Liver (tissue), 9 donors: Measurements from ENCODE around the gene FST. TPM values are rescaled to one million over a fixed set of nuclear protein-coding genes. Genes with fewer than 3 reads are reported as not detected.

Source experiments
- DNase-seq: peaks from one replicate; pipeline ENCODE4 v3.0.0-alpha.2; 2017; ENCODE audit warnings: low spot score
- H3K27ac ChIP-seq, 2 donors: one replicate each; pipeline ENCODE4 v1.7.0; 2013; ENCODE audit warnings: inconsistent platforms in 2 of 2, low read length in 2 of 2, control low read depth in 1 of 2, low read depth in 1 of 2, mild to moderate bottlenecking in 1 of 2
- H3K27me3 ChIP-seq, 4 donors: one replicate each; pipeline versions ENCODE4 v1.6.1 to v1.7.0; 2013; ENCODE audit warnings: low read length in 3 of 4, inconsistent platforms in 1 of 4, mild to moderate bottlenecking in 1 of 4, moderate library complexity in 1 of 4; ENCODE audit not compliant: control insufficient read depth in 4 of 4, insufficient read depth in 4 of 4
- H3K36me3 ChIP-seq, 4 donors: one replicate each; pipeline versions ENCODE4 v1.6.1 to v1.7.0; 2013; ENCODE audit warnings: low read length in 3 of 4, mild to moderate bottlenecking in 3 of 4, low read depth in 1 of 4, moderate library complexity in 1 of 4; ENCODE audit not compliant: control insufficient read depth in 4 of 4, insufficient read depth in 3 of 4
- H3K4me1 ChIP-seq, 4 donors: one replicate each; pipeline versions ENCODE4 v1.6.1 to v1.7.0; 2013; ENCODE audit warnings: low read length in 3 of 4, mild to moderate bottlenecking in 3 of 4, moderate library complexity in 1 of 4; ENCODE audit not compliant: control insufficient read depth in 4 of 4, insufficient read depth in 4 of 4
- H3K4me3 ChIP-seq, 3 donors: one replicate each; pipeline versions ENCODE4 v1.6.1 to v1.7.0; 2013; ENCODE audit warnings: low read length in 3 of 3, control low read depth in 1 of 3, low read depth in 1 of 3, mild to moderate bottlenecking in 1 of 3
- H3K9ac ChIP-seq, 2 donors: one replicate each; pipeline ENCODE4 v1.7.0; 2013; ENCODE audit warnings: low read length in 2 of 2, mild to moderate bottlenecking in 2 of 2, moderate library complexity in 2 of 2, control low read depth in 1 of 2, low read depth in 1 of 2
- H3K9me3 ChIP-seq, 4 donors: one replicate each; pipeline versions ENCODE4 v1.6.1 to v1.7.0; 2013; ENCODE audit warnings: low read length in 3 of 4; ENCODE audit not compliant: control insufficient read depth in 4 of 4
- ATF3 ChIP-seq: IDR thresholded peaks from 2 replicates; pipeline ENCODE4 v1.6.1; 2016; ENCODE audit warnings: antibody characterized with exemption
- CTCF ChIP-seq: fragments of 150-350 bp; IDR thresholded peaks from 2 replicates; pipeline ENCODE4 v1.5.1; 2017; ENCODE audit warnings: improper control_type of control experiment, low read depth, low read length; ENCODE audit not compliant: missing input control
- EGR1 ChIP-seq, 2 donors: IDR thresholded peaks; 2 replicates each; pipeline ENCODE4 v1.6.1; 2016 to 2018; ENCODE audit warnings: antibody characterized with exemption in 2 of 2, low read depth in 2 of 2
- FOXA1 ChIP-seq: IDR thresholded peaks from 2 replicates; pipeline ENCODE4 v1.6.1; 2016; ENCODE audit warnings: antibody characterized with exemption
- FOXA2 ChIP-seq: IDR thresholded peaks from 2 replicates; pipeline ENCODE4 v1.6.1; 2016; ENCODE audit warnings: antibody characterized with exemption
- GABPA ChIP-seq, 2 donors: IDR thresholded peaks in 1 of 2; conservative IDR thresholded peaks in 1 of 2; 2 replicates each; pipeline ENCODE4 v1.6.1; 2016; ENCODE audit warnings: antibody characterized with exemption in 2 of 2, mild to moderate bottlenecking in 1 of 2, moderate library complexity in 1 of 2
- HNF4A ChIP-seq, 2 donors: conservative IDR thresholded peaks; 2 replicates each; pipeline ENCODE4 v1.6.1; 2016; ENCODE audit warnings: antibody characterized with exemption in 2 of 2, mild to moderate bottlenecking in 2 of 2
- HNF4G ChIP-seq: IDR thresholded peaks from 2 replicates; pipeline ENCODE4 v1.6.1; 2016; ENCODE audit warnings: antibody characterized with exemption
- JUND ChIP-seq, 2 donors: IDR thresholded peaks; 2 replicates each; pipeline ENCODE4 v1.6.1; 2016; ENCODE audit warnings: antibody characterized with exemption in 2 of 2
- MAX ChIP-seq: IDR thresholded peaks from 2 replicates; pipeline ENCODE4 v1.6.1; 2016; ENCODE audit warnings: antibody characterized with exemption
- NR2F2 ChIP-seq: IDR thresholded peaks from 2 replicates; pipeline ENCODE4 v1.6.1; 2016; ENCODE audit warnings: antibody characterized with exemption
- RAD21 ChIP-seq, 2 donors: IDR thresholded peaks; 2 replicates each; pipeline ENCODE4 v1.6.1; 2016; ENCODE audit warnings: antibody characterized with exemption in 2 of 2, mild to moderate bottlenecking in 2 of 2
- RXRA ChIP-seq, 2 donors: IDR thresholded peaks; 2 replicates each; pipeline ENCODE4 v1.6.1; 2017 to 2018; ENCODE audit warnings: antibody characterized with exemption in 2 of 2, mild to moderate bottlenecking in 1 of 2
- SP1 ChIP-seq: IDR thresholded peaks from 2 replicates; pipeline ENCODE4 v1.6.1; 2018; ENCODE audit warnings: antibody characterized with exemption, mild to moderate bottlenecking
- TAF1 ChIP-seq: conservative IDR thresholded peaks from 2 replicates; pipeline ENCODE4 v1.6.1; 2016; ENCODE audit warnings: antibody characterized with exemption, mild to moderate bottlenecking
- YY1 ChIP-seq: IDR thresholded peaks from 2 replicates; pipeline ENCODE4 v1.6.1; 2016; ENCODE audit warnings: antibody characterized with exemption, mild to moderate bottlenecking
- WGBS: extraction: QIAGEN DNeasy Blood & Tissue Kit; methylation state at CpG from one replicate; pipeline ENCODE4 v1.1.7; 2013; 5-methylcytosine and 5-hydroxymethylcytosine counted together
- polyA plus RNA-seq, 2 donors: library from polyadenylated mRNA; stranded (reverse) in 1 of 2; unstranded in 1 of 2; fragments of 200-250 nt in 1 of 2; fragments of >200 nt in 1 of 2; fragmentation: Nextera tagmentation in 1 of 2; extraction: Ambion mirVana in 1 of 2; gene quantifications; one replicate each; pipeline versions ENCODE4 v1.2.1 to v1.2.3, GENCODE V29; 2013 to 2015
- total RNA-seq, 2 donors: library from RNA; depleted of rRNA; stranded (reverse); fragments of >200 nt; gene quantifications; one replicate each; pipeline ENCODE4 v1.2.3, GENCODE V29; 2014
- TF ChIP-seq, protein P1 (sequence below): IDR thresholded peaks from 2 replicates; pipeline ENCODE4 v1.6.1; 2016; ENCODE audit warnings: antibody characterized with exemption
- TF ChIP-seq, protein P2 (sequence below): IDR thresholded peaks from 2 replicates; pipeline ENCODE4 v1.6.1; 2016; ENCODE audit warnings: antibody characterized with exemption, mild to moderate bottlenecking
- donor health status: healthy.
- donor health status: healthy.
- donor health status: healthy.
- donor health status: healthy.
- donor health status: healthy.

FST gene
- total and polyA plus RNA-seq, 4 donors = 5.6 to 29.2 (median 16.8) TPM

DNA sequence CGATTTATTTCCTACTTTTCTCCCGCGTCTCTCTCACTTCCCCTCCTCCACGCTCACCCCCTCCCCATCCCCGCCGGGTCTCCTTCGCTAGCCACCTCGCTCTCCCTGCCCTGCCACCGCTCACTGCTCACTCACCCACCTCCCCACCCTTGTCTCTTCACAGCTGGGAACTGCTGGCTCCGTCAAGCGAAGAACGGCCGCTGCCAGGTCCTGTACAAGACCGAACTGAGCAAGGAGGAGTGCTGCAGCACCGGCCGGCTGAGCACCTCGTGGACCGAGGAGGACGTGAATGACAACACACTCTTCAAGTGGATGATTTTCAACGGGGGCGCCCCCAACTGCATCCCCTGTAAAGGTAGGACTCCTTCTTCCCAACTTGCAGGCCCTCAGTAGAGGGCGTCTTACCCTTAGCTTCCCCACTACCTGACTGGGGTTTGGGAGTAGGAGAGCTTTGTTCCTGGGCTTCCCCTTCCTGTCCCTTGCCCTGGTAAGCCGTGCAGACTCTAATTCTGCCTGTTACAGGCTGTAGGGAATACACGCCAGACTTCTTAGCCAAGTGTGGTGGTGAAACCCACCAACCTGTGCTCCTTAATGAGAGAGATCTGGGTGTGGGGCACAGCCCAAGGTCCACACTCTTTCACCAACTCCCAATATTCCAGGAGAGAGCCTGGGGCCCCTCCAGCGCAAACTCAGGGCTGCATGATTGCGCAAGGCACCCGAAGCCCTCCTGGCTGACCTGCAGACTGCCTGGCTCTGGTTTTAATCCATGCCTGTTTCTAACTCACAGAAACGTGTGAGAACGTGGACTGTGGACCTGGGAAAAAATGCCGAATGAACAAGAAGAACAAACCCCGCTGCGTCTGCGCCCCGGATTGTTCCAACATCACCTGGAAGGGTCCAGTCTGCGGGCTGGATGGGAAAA, 2.5 kb downstream of the FST start:
- DNase-seq = peak; percentile 64
- peak overlapping the region; percentile 87 to 91 for H3K27ac ChIP-seq
- peaks cover 2 to 16% (median 13%) of the 10 kb centered on the region in 4 donors for H3K36me3 ChIP-seq
- no peaks in the 10 kb centered on the region for H3K27me3 ChIP-seq
- WGBS = 13% methylated on average over 35 of the region's 35 CpGs
- H3K4me1 ChIP-seq = peaks cover 8 to 35% (median 26%) of the 10 kb centered on the region in 4 donors
- no peak for TF ChIP-seq GABPA (IDR thresholded peaks at IDR 0.05 in 1 of 2, conservative IDR thresholded peaks at IDR 0.05 in 1 of 2)
- no peak for TF ChIP-seq RAD21 (IDR thresholded peaks at IDR 0.05)
- TF ChIP-seq HNF4A (conservative IDR thresholded peaks at IDR 0.05) = peak; percentile 81 to 87
- TF ChIP-seq ATF3 = no peak
- TF ChIP-seq RXRA (IDR thresholded peaks at IDR 0.05) = peak in 1 of 2 donors; percentile 81
- TF ChIP-seq SP1 = peak; percentile 70
- TF ChIP-seq JUND (IDR thresholded peaks at IDR 0.05) = peak in 1 of 2 donors; percentile 22
- peak; percentile 76 for TF ChIP-seq YY1
- TF ChIP-seq HNF4G = peak; percentile 57
- peak; percentile 12 for TF ChIP-seq CTCF
- TF ChIP-seq EGR1 (IDR thresholded peaks at IDR 0.05; ENCODE audit: low read depth in 2 of 2) = no peak
- peak; percentile 60 for TF ChIP-seq TAF1
- no peak for TF ChIP-seq FOXA1
- TF ChIP-seq, protein P1, sequence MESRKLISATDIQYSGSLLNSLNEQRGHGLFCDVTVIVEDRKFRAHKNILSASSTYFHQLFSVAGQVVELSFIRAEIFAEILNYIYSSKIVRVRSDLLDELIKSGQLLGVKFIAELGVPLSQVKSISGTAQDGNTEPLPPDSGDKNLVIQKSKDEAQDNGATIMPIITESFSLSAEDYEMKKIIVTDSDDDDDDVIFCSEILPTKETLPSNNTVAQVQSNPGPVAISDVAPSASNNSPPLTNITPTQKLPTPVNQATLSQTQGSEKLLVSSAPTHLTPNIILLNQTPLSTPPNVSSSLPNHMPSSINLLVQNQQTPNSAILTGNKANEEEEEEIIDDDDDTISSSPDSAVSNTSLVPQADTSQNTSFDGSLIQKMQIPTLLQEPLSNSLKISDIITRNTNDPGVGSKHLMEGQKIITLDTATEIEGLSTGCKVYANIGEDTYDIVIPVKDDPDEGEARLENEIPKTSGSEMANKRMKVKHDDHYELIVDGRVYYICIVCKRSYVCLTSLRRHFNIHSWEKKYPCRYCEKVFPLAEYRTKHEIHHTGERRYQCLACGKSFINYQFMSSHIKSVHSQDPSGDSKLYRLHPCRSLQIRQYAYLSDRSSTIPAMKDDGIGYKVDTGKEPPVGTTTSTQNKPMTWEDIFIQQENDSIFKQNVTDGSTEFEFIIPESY = peak; percentile 31
- peak; percentile 67 for TF ChIP-seq MAX
- no peak for TF ChIP-seq FOXA2
- TF ChIP-seq, protein P2, sequence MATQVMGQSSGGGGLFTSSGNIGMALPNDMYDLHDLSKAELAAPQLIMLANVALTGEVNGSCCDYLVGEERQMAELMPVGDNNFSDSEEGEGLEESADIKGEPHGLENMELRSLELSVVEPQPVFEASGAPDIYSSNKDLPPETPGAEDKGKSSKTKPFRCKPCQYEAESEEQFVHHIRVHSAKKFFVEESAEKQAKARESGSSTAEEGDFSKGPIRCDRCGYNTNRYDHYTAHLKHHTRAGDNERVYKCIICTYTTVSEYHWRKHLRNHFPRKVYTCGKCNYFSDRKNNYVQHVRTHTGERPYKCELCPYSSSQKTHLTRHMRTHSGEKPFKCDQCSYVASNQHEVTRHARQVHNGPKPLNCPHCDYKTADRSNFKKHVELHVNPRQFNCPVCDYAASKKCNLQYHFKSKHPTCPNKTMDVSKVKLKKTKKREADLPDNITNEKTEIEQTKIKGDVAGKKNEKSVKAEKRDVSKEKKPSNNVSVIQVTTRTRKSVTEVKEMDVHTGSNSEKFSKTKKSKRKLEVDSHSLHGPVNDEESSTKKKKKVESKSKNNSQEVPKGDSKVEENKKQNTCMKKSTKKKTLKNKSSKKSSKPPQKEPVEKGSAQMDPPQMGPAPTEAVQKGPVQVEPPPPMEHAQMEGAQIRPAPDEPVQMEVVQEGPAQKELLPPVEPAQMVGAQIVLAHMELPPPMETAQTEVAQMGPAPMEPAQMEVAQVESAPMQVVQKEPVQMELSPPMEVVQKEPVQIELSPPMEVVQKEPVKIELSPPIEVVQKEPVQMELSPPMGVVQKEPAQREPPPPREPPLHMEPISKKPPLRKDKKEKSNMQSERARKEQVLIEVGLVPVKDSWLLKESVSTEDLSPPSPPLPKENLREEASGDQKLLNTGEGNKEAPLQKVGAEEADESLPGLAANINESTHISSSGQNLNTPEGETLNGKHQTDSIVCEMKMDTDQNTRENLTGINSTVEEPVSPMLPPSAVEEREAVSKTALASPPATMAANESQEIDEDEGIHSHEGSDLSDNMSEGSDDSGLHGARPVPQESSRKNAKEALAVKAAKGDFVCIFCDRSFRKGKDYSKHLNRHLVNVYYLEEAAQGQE = peak; percentile 57
- TF ChIP-seq NR2F2 = no peak
- peak overlapping the region in 1 of 2 donors; percentile 96 for H3K9ac ChIP-seq
- H3K9me3 ChIP-seq = no peaks in the 10 kb centered on the region
- H3K4me3 ChIP-seq = peak overlapping the region; percentile 82 to 93 (median 85)
